Mesenchymal stem cell (in vitro differentiated cells and primary cell): ENCODE data around the gene FAM118A.

Experiments used
- DNase-seq: peaks from one replicate; pipeline ENCODE4 v3.0.0-alpha.2; 2013
- H2AFZ ChIP-seq: one replicate; pipeline ENCODE4 v1.6.1; 2013; ENCODE audit warnings: low read depth, mild to moderate bottlenecking, control low read depth, inconsistent platforms, low read length, moderate library complexity
- H2AK5ac ChIP-seq: 2 replicates; pipeline ENCODE4 v1.6.1; 2013; ENCODE audit warnings: low read length, moderate library complexity, mild to moderate bottlenecking, inconsistent platforms; ENCODE audit not compliant: severe bottlenecking
- H2BK120ac ChIP-seq: one replicate; pipeline ENCODE4 v1.6.1; 2013; ENCODE audit warnings: low read depth, mild to moderate bottlenecking, inconsistent platforms, low read length, moderate library complexity
- H2BK12ac ChIP-seq, 2 experiments: one replicate each; pipeline ENCODE4 v1.6.1; 2013; ENCODE audit warnings: inconsistent platforms in 2 of 2, low read length in 2 of 2, mild to moderate bottlenecking in 2 of 2, moderate library complexity in 2 of 2, control low read depth in 1 of 2
- H2BK15ac ChIP-seq: one replicate; pipeline ENCODE4 v1.6.1; 2013; ENCODE audit warnings: mild to moderate bottlenecking, low read depth, inconsistent platforms; ENCODE audit not compliant: poor library complexity, severe bottlenecking
- H2BK5ac ChIP-seq: 2 replicates; pipeline ENCODE4 v1.6.1; 2013; ENCODE audit warnings: low read depth, mild to moderate bottlenecking, low read length, control low read depth, inconsistent platforms; ENCODE audit not compliant: poor library complexity, severe bottlenecking
- H3K14ac ChIP-seq, 2 experiments: one replicate each; pipeline ENCODE4 v1.6.1; 2013; ENCODE audit warnings: inconsistent platforms in 2 of 2, low read length in 2 of 2, control low read depth in 1 of 2, mild to moderate bottlenecking in 1 of 2, moderate library complexity in 1 of 2
- H3K18ac ChIP-seq, 2 experiments: one replicate each; pipeline ENCODE4 v1.6.1; 2013; ENCODE audit warnings: inconsistent platforms in 2 of 2, low read length in 2 of 2, control low read depth in 1 of 2, low read depth in 1 of 2, mild to moderate bottlenecking in 1 of 2
- H3K23ac ChIP-seq, 2 experiments: one replicate each; pipeline ENCODE4 v1.6.1; 2013; ENCODE audit warnings: inconsistent platforms in 2 of 2, low read length in 2 of 2, mild to moderate bottlenecking in 2 of 2, moderate library complexity in 2 of 2, control low read depth in 1 of 2
- H3K27ac ChIP-seq: 2 replicates; pipeline ENCODE4 v1.5.1; 2013; ENCODE audit warnings: mild to moderate bottlenecking, moderate library complexity, low read length, control low read depth, inconsistent platforms; ENCODE audit not compliant: poor library complexity, severe bottlenecking
- H3K27me3 ChIP-seq, 2 experiments: 2 replicates each; pipeline versions ENCODE4 v1.6.1 to v1.7.0; 2013; ENCODE audit warnings: low read length in 2 of 2, mild to moderate bottlenecking in 2 of 2, moderate library complexity in 2 of 2, control low read depth in 1 of 2, inconsistent platforms in 1 of 2; ENCODE audit not compliant: control insufficient read depth in 1 of 2, insufficient read depth in 1 of 2
- H3K36me3 ChIP-seq, 2 experiments: 2 replicates each; pipeline versions ENCODE4 v1.6.1 to v1.7.0; 2013; ENCODE audit warnings: low read length in 2 of 2, control low read depth in 1 of 2, inconsistent platforms in 1 of 2, low read depth in 1 of 2, mild to moderate bottlenecking in 1 of 2; ENCODE audit not compliant: insufficient read depth in 2 of 2, control insufficient read depth in 1 of 2
- H3K4ac ChIP-seq, 2 experiments: one replicate each; pipeline ENCODE4 v1.6.1; 2013; ENCODE audit warnings: inconsistent platforms in 2 of 2, low read length in 2 of 2, mild to moderate bottlenecking in 2 of 2, moderate library complexity in 2 of 2, control low read depth in 1 of 2, low read depth in 1 of 2
- H3K4me1 ChIP-seq: 2 replicates; pipeline ENCODE4 v1.6.1; 2013; ENCODE audit warnings: low read depth, low read length, control low read depth; ENCODE audit not compliant: control insufficient read depth, insufficient read depth
- H3K4me2 ChIP-seq: 2 replicates; pipeline ENCODE4 v1.6.1; 2013; ENCODE audit warnings: low read length, mild to moderate bottlenecking, inconsistent platforms; ENCODE audit not compliant: poor library complexity, severe bottlenecking
- H3K4me3 ChIP-seq, 2 experiments: 2 replicates each; pipeline versions ENCODE4 v1.5.1 to v1.7.0; 2013; ENCODE audit warnings: low read length in 2 of 2, mild to moderate bottlenecking in 2 of 2, control low read depth in 1 of 2, low read depth in 1 of 2; ENCODE audit not compliant: insufficient read depth in 1 of 2
- H3K79me1 ChIP-seq: replicated peaks from 2 replicates; pipeline ENCODE4 v1.6.1; 2013; ENCODE audit warnings: mild to moderate bottlenecking, control low read depth, low read length, inconsistent platforms; ENCODE audit not compliant: poor library complexity, severe bottlenecking
- H3K9ac ChIP-seq: 2 replicates; pipeline ENCODE4 v1.7.0; 2013; ENCODE audit warnings: mild to moderate bottlenecking, low read length, moderate library complexity
- H3K9me3 ChIP-seq: 2 replicates; pipeline ENCODE4 v1.7.0; 2013; ENCODE audit warnings: mild to moderate bottlenecking, low read length; ENCODE audit not compliant: control insufficient read depth
- H4K8ac ChIP-seq: one replicate; pipeline ENCODE4 v1.6.1; 2013; ENCODE audit warnings: inconsistent platforms, mild to moderate bottlenecking, low read length, moderate library complexity
- H4K91ac ChIP-seq: one replicate; pipeline ENCODE4 v1.6.1; 2013; ENCODE audit warnings: mild to moderate bottlenecking, low read length, inconsistent platforms
- WGBS: methylation state at CpG from one replicate; pipeline ENCODE4 v1.1.7; 2013; ENCODE audit warnings: mixed read lengths; 5-methylcytosine and 5-hydroxymethylcytosine counted together

FAM118A gene

GRCh38 chr22:45331486-45331885, 21.8 kb downstream of the FAM118A start:
- Histone ChIP-seq H3K14ac (no peak overlapping the region), H3K23ac (no peak overlapping the region), H3K9me3 (no peaks in the 10 kb centered on the region), H2AFZ (no peak overlapping the region), H3K18ac (no peak overlapping the region), H3K9ac (no peak overlapping the region), H2BK15ac (no peak overlapping the region), H3K4ac (no peak overlapping the region), H4K91ac (no peak overlapping the region), H2BK12ac (no peak overlapping the region), H2BK120ac (no peak overlapping the region), H4K8ac (no peak overlapping the region), H3K27ac (no peak overlapping the region), H3K79me1 (peaks cover 1% of the 10 kb centered on the region), H3K36me3 (peaks cover 60 to 81% of the 10 kb centered on the region in 2 experiments), H3K27me3 (no peaks in the 10 kb centered on the region), H3K4me3 (no peak overlapping the region), H3K4me2 (no peak overlapping the region), H2AK5ac (no peak overlapping the region), H3K4me1 (peaks cover 2% of the 10 kb centered on the region), H2BK5ac (no peak overlapping the region)
- 97% methylated on average over 7 of the region's 9 CpGs for WGBS
- no peak for DNase-seq

GRCh38 chr22:45332001-45332400, 22.3 kb downstream of the FAM118A start:
- H2AFZ ChIP-seq = no peak overlapping the region
- no peak overlapping the region for H3K9ac ChIP-seq
- no peak overlapping the region for H3K4ac ChIP-seq
- no peak overlapping the region for H3K4me3 ChIP-seq
- H2BK120ac ChIP-seq = no peak overlapping the region
- H4K8ac ChIP-seq = no peak overlapping the region
- H3K9me3 ChIP-seq = no peaks in the 10 kb centered on the region
- H3K79me1 ChIP-seq = peaks cover 1% of the 10 kb centered on the region
- H3K14ac ChIP-seq = no peak overlapping the region
- H2BK15ac ChIP-seq = no peak overlapping the region
- peaks cover 2% of the 10 kb centered on the region for H3K4me1 ChIP-seq
- H3K27ac ChIP-seq = no peak overlapping the region
- no peak overlapping the region for H3K18ac ChIP-seq
- no peak overlapping the region for H2BK5ac ChIP-seq
- no peak overlapping the region for H3K4me2 ChIP-seq
- H4K91ac ChIP-seq = no peak overlapping the region
- H2AK5ac ChIP-seq = no peak overlapping the region
- H3K23ac ChIP-seq = peak overlapping the region in 1 of 2 experiments; percentile 70
- H2BK12ac ChIP-seq = no peak overlapping the region
- no peaks in the 10 kb centered on the region for H3K27me3 ChIP-seq
- DNase-seq = no peak
- H3K36me3 ChIP-seq = peaks cover 65 to 86% of the 10 kb centered on the region in 2 experiments
- WGBS = 97% methylated on average over 7 of the region's 7 CpGs

GRCh38 chr22:45334068-45334467, 24.3 kb downstream of the FAM118A start:
- Histone ChIP-seq H3K23ac (no peak overlapping the region), H4K8ac (no peak overlapping the region), H3K9ac (no peak overlapping the region), H3K14ac (no peak overlapping the region), H3K79me1 (no peaks in the 10 kb centered on the region), H3K4me2 (no peak overlapping the region), H3K18ac (no peak overlapping the region), H2BK15ac (no peak overlapping the region), H2AFZ (no peak overlapping the region), H3K4ac (no peak overlapping the region), H2BK120ac (no peak overlapping the region), H3K9me3 (no peaks in the 10 kb centered on the region), H4K91ac (no peak overlapping the region), H2BK5ac (no peak overlapping the region), H2AK5ac (no peak overlapping the region), H3K36me3 (peaks cover 63 to 88% of the 10 kb centered on the region in 2 experiments), H3K4me3 (no peak overlapping the region), H2BK12ac (no peak overlapping the region), H3K27me3 (no peaks in the 10 kb centered on the region), H3K27ac (no peak overlapping the region), H3K4me1 (peaks cover 2% of the 10 kb centered on the region)
- no peak for DNase-seq
- WGBS = 88% methylated on average over 4 of the region's 5 CpGs

GRCh38 chr22:45334528-45334927, 24.8 kb downstream of the FAM118A start:
- H3K4me1 ChIP-seq = peaks cover 2% of the 10 kb centered on the region
- H4K8ac ChIP-seq = no peak overlapping the region
- H3K27me3 ChIP-seq = no peaks in the 10 kb centered on the region
- H2BK12ac ChIP-seq = no peak overlapping the region
- no peak for DNase-seq
- no peaks in the 10 kb centered on the region for H3K79me1 ChIP-seq
- no peak overlapping the region for H2AK5ac ChIP-seq
- no peak overlapping the region for H3K4me3 ChIP-seq
- H2BK120ac ChIP-seq = no peak overlapping the region
- no peak overlapping the region for H2BK15ac ChIP-seq
- H3K9ac ChIP-seq = no peak overlapping the region
- H3K23ac ChIP-seq = no peak overlapping the region
- 98% methylated on average over 9 of the region's 9 CpGs for WGBS
- no peak overlapping the region for H2BK5ac ChIP-seq
- H3K18ac ChIP-seq = no peak overlapping the region
- peaks cover 62 to 86% of the 10 kb centered on the region in 2 experiments for H3K36me3 ChIP-seq
- no peak overlapping the region for H4K91ac ChIP-seq
- H3K4ac ChIP-seq = no peak overlapping the region
- no peak overlapping the region for H3K4me2 ChIP-seq
- H2AFZ ChIP-seq = no peak overlapping the region
- no peak overlapping the region for H3K14ac ChIP-seq
- H3K9me3 ChIP-seq = no peaks in the 10 kb centered on the region
- no peak overlapping the region for H3K27ac ChIP-seq
